RWPE1 (cell line): ENCODE results near the gene SMPD2.

ENCODE experiments used
- CTCF ChIA-PET: fragments of 350-600 bp; sonication (Branson Sonifier 250); formaldehyde crosslinking; extraction: SDS; loops from one replicate; lab custom pipeline; 2021; lab: Yijun Ruan, JAX
- POLR2A ChIA-PET: fragments of 400-600 bp; formaldehyde crosslinking; extraction: SDS; loops from one replicate; lab custom pipeline; 2020; ENCODE audit warnings: antibody characterized with exemption; ENCODE audit not compliant: low non-redundant PET; lab: Yijun Ruan, JAX
- DNase-seq: peaks from one replicate; pipeline ENCODE4 v3.0.0; 2012; ENCODE audit warnings: low spot score
- H3K27ac ChIP-seq: fragments of 450-650 bp; 2 replicates; pipeline ENCODE4 v1.5.1; 2017
- TF ChIP-seq, protein P1 (sequence below): fragments of 450-650 bp; conservative IDR thresholded peaks from 2 replicates; pipeline ENCODE4 v1.5.1; 2017; ENCODE audit warnings: low read depth, mild to moderate bottlenecking

The SMPD2 gene, protein sequence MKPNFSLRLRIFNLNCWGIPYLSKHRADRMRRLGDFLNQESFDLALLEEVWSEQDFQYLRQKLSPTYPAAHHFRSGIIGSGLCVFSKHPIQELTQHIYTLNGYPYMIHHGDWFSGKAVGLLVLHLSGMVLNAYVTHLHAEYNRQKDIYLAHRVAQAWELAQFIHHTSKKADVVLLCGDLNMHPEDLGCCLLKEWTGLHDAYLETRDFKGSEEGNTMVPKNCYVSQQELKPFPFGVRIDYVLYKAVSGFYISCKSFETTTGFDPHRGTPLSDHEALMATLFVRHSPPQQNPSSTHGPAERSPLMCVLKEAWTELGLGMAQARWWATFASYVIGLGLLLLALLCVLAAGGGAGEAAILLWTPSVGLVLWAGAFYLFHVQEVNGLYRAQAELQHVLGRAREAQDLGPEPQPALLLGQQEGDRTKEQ

DNA sequence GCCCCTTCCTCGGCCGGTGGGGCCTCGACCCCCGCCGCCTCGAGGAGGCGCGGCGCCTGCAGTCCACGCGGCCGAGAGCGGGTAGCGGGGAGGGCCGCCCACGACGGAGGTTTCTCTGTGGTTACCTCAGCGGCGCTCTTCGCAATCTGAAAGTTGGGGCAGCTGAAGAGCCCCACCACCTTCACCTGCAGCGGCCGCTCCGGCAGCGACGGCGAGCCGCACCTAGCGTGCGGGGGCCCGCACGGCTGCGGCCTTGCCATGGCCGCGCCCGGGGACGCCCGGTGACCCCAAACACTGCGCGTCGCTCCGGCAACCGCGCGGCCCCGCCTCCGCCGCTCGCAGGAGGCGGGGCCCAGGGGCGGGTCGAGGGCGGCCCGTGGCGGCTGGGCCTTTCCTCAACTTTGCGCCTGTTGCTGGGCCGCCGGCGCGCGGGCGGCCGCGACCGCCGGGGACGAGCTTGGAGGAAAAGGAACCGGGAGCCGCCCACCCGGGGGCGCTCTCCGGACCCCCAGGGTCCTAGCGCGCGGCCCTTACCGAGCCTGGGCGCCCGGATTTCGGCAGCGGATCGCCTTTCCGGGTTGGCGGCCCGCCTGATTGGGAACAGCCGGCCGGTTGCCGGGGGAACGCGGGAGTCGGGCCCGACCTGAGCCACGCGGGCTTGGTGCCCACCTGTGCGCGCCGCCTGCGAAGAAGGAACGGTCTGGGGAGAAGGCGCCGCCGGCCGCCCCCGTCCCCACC lies at the start of gene SMPD2, which contains the start of gene PPIL6:
Gene SMPD2, plus strand, starts transcription at position 394 of the 738 bp plus-strand sequence. CDS start 398 bp downstream, outside the sequence.
Gene PPIL6, minus strand, starts transcription at position 298 of the 738 bp plus-strand sequence. Its CDS starts 38 bp downstream, at position 260.
- TF ChIP-seq, protein P1, sequence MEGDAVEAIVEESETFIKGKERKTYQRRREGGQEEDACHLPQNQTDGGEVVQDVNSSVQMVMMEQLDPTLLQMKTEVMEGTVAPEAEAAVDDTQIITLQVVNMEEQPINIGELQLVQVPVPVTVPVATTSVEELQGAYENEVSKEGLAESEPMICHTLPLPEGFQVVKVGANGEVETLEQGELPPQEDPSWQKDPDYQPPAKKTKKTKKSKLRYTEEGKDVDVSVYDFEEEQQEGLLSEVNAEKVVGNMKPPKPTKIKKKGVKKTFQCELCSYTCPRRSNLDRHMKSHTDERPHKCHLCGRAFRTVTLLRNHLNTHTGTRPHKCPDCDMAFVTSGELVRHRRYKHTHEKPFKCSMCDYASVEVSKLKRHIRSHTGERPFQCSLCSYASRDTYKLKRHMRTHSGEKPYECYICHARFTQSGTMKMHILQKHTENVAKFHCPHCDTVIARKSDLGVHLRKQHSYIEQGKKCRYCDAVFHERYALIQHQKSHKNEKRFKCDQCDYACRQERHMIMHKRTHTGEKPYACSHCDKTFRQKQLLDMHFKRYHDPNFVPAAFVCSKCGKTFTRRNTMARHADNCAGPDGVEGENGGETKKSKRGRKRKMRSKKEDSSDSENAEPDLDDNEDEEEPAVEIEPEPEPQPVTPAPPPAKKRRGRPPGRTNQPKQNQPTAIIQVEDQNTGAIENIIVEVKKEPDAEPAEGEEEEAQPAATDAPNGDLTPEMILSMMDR: no peak
- ChIA-PET POLR2A (interaction anchor here (1.0 to 1.3 kb wide), 2 partner anchors 58 kb away, joined by 4 read pairs; partner anchors contain the start of gene CD164), CTCF (interaction anchor here (0.8 to 1.0 kb wide), 3 partner anchors 12 to 257 kb away, joined by 3 read pairs; no protein-coding TSS in a partner anchor)
- peak within 1 kb of the TSS; percentile 87 for H3K27ac ChIP-seq
- DNase-seq: peak; percentile 81

DNA sequence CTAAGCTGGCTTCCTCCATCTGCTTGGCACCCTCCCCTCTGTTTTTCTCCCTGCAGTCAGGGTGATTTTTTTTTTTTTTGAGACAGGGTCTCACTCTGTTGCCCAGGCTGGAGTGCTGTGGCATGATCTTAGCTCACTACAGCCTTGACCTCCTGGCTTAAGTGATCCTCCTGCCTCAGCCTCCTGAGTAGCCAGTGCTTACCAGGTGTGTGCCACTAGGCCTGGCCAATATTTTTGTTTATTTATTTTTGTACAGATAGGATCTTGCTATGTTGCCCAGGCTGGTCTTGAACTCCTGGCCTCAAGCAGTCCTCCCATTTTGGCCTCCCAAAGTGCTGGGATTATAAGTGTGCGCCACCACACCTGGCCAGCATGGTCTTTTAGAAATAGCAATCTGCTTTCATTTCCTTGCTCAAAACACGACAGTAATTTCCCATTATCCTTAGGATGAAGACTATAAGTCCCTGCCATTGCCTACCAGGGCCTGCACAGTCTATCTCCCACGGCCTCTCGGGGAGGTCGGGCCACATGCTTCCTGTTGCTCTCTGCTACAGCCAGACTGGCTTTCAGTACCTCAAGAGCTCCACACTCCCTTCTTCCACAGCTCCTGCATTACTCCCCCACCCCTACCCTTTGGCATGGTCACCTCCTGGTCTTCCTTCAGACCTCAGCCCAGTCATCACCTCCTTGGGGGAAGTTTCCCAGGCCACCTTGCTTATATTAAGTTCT lies 47.2 kb upstream of the SMPD2 start:
- ChIA-PET POLR2A (no interaction called here), CTCF (interaction anchor here (0.7 kb wide), 1 partner anchor 90 kb away, joined by 3 read pairs; no protein-coding TSS in a partner anchor)
- no peak for DNase-seq
- H3K27ac ChIP-seq: no peak overlapping the region
- TF ChIP-seq, protein P1: no peak

DNA sequence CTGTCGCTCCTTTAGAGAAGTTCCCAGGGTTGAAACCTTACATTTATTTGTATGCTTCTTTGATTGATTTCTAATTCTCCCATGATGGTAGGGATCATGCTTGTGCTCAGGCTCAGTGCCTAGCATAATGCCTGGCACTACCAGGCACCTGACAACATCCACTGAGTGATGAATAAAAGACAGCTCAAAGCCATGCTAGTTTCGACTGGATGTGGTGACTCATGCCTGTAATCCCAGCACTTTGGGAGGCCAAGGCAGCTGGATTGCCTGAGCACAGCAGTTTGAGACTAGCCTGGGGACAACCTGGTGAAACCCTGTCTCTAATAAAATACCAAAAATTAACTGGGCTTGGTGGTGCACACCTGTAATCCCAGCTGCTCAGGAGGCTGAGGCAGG lies 46.6 kb upstream of the SMPD2 start:
- DNase-seq: no peak
- TF ChIP-seq, protein P1: no peak
- CTCF ChIA-PET: interaction anchor here (0.7 kb wide), 1 partner anchor 90 kb away, joined by 3 read pairs; no protein-coding TSS in a partner anchor
- POLR2A ChIA-PET: no interaction called here
- no peak overlapping the region; the same call in 1 of the 2 replicates for H3K27ac ChIP-seq

DNA sequence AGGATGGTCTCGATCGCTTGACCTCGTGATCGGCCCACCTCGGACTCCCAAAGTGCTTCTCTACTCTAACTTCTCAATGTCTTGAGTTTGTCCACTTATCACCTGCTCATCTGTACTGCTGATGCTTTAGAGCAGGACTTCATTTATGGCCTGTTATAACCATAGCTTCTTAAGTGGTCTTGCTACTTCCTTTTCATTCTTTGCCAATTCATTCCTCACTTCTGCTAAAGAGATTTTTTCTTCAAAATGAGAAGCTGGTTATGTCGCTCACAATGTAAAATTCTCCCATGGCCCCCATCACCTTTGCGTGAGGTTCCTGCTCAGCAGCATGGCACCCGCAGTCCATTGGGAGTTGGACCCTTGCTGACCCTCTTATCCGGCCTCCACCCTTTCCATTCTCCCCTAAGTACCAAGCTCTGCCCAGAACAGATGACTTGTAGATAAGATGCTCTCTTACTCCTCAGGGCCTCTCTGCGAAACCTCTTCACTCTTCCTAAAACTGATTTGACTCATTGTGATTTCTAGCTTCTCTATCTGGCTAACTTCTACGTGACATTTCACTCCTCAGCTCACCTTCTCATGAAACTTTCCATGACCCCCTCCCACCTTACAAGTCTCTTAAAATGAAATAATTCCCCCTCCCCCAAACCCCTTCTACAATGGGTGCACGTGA lies 44.3 kb upstream of the SMPD2 start:
- ChIA-PET CTCF (interaction anchor here (0.6 to 1.2 kb wide), 4 partner anchors 11 to 855 kb away, joined by 3 to 6 read pairs (median 4); partner anchors contain the start of gene CD164), POLR2A (no interaction called here)
- H3K27ac ChIP-seq: no peak overlapping the region
- DNase-seq: no peak
- TF ChIP-seq, protein P1: no peak

DNA sequence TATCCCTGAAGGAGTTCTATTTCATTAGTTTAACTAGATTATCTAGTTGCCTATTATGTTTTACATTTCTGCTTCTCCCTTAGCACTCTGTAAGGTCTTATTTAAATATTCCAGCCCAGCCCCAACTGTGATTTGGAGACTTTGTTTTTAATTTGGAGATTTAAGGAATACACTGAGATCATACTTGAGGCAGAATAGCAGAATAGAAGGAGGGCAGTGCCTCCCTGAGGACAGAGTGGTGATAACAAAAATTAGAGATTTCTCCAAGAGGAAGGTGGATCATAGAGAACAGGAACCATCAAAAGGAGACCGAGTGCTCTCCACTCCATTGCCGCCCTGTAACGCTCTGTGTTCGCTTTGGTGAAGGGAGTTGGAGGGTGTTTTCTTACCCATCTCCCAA lies 43.5 kb upstream of the SMPD2 start:
- H3K27ac ChIP-seq: no peak overlapping the region
- POLR2A ChIA-PET: no interaction called here
- no peak for DNase-seq
- CTCF ChIA-PET: interaction anchor here (0.6 to 0.8 kb wide), 4 partner anchors 12 to 856 kb away, joined by 3 to 6 read pairs (median 3); no protein-coding TSS in a partner anchor
- TF ChIP-seq, protein P1: no peak
